ENCODE data around the gene DVL2.
"Not testable (repeated sequence)": the region's sequence is repeated elsewhere in the genome, so short reads cannot be mapped to it uniquely, and the experiment has no call there.

Gene DVL2

DNA sequence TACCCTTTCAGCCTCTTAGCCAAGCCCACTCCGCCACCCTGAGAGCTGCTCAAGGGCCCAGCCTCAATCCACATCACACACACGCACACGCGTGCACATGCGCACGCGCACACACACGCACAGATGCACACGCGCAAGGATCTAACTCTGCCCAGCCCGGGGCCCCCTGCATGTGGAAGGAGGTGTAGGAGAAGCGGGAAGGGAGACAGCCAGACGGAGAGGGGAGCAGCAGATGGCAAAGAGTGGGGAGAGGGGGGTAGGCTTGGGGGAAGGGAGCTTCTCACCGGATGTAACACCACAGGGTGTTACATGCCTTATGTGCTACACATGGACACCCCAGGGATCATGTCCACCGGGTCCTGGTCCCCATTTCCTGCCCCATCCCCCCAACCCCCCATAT, 30.0 kb downstream of the DVL2 start:
- in situ Hi-C loops (cut with MboI; ENCODE audit: low sequenced_read_pairs), result no loop called here

DNA sequence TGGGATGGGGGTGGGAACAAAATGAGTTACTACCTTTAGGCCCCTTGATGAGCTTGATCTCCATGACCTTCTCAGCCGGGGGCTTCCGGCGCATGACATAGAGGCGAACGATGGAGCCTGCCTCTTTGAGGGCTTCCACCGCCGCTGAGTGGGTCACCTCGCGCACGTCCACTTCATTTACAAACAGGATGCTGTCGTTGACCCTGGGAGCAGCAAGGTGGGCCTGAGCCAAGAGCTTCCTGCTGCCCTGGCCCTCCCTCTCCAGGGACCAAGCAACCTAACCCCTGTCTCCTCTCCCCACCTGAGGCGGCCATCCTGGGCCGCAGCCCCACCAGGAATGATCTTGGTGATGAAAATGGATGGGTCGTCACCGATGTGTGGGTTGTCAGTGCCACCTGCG, 30.9 kb downstream of the DVL2 start:
- in situ Hi-C loops (cut with MboI; ENCODE audit: low sequenced_read_pairs), result no loop called here

- in situ Hi-C loops (cut with MboI; ENCODE audit: low sequenced_read_pairs), result no loop called here
Observed at GRCh38 chr17:7196651-7197401, 37.5 kb downstream of the DVL2 start.

- in situ Hi-C loops (cut with MboI; ENCODE audit: low sequenced_read_pairs), result no loop called here
Observed at GRCh38 chr17:7195971-7196370, 38.3 kb downstream of the DVL2 start.

GRCh38 chr17:7192271-7192937, 41.9 kb downstream of the DVL2 start:
- in situ Hi-C loops (cut with MboI; ENCODE audit: low sequenced_read_pairs), result no loop called here

DNA sequence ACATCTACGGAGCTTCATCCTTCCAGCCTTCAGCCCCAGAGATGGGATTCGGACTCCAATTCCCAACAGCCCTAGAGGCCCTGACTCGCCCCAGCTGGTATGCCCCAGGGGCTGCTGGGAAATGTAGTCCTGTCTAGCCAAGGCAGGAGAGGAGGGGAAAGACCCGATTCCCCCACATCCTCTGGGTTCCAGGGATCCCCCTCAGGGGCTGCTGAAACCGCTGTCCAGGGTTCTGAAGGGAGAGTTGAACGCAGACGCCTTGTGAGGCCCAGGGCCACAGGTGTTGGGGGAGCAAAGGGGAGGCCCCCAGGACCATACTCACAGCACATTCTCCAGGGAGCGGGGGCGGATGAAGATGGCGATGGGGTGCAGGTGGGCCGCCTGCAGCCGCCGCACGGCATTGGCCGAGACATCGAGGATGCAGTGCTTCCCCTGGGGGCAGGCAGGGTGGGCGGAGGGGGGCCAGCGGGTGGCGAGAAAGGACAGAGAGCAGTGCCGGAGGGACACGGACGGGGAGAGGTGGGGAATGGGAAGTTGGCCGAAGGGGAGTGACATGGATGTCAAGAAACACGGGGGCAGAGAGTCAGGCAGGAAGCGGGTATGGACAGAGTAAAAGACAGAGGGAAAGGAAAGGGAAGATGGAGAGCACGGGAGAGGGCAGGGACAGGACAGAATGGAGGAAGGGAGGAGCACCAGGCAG, 42.6 kb downstream of the DVL2 start:
- in situ Hi-C loops (cut with MboI; ENCODE audit: low sequenced_read_pairs), result no loop called here

GRCh38 chr17:7191069-7191468, 43.2 kb downstream of the DVL2 start:
- in situ Hi-C loops (cut with MboI; ENCODE audit: low sequenced_read_pairs), result no loop called here

DNA sequence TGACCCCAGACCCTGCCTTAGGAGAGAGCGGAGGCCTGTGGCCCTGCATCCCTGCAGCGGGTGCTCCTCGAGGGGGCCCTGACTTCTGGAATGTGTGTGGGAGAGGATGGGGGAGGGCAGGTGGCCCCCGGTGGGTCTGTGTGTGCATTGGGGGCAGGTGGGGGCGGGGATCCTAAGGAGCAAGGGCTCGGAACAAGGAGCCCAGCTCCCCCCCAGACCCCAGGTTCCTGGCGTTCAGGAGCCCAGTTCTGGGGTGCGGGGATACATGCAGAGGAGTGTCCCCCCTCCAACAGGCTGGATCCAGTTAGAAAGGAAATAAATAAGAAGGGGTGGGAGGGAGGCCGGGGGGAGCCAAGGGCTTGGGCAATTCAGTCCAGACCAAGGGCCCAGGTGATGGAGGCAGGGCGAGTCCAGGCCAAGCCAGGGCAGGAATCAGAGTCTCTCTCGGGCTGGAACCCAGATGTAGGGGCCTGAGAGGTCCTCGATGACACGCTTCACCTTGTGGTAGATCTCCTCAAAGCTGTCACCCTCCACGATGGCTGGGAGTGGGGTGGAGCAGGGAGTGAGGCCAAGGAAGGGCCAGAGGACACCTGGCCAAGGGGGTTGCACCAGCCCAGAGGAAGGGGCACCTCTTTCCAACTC, 43.9 kb downstream of the DVL2 start:
- in situ Hi-C loops (cut with MboI; ENCODE audit: low sequenced_read_pairs), result no loop called here

GRCh38 chr17:7186241-7186640, 48.1 kb downstream of the DVL2 start:
- in situ Hi-C loops (cut with MboI; ENCODE audit: low sequenced_read_pairs), result no loop called here

DNA sequence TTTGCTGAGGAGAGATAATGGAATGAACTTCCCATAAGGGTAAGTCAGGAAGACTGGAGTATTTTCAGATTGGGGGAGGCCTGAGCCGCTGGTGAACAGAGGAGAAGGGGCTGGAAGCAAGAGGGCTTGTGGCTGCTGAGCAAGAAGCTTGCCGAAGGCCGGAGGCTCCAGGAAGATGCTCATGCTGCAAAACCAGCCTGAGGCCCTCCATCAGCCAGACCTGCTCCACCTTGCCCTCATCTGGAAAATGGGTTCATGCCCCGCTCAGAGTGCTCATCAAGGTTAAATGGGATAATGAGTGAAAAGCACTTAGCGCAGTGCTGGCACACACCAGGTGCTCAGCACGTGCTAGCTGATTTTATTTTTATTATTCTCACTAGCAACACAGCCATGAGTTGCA, 49.7 kb downstream of the DVL2 start:
- in situ Hi-C loops (cut with MboI; ENCODE audit: low sequenced_read_pairs), result no loop called here

DNA sequence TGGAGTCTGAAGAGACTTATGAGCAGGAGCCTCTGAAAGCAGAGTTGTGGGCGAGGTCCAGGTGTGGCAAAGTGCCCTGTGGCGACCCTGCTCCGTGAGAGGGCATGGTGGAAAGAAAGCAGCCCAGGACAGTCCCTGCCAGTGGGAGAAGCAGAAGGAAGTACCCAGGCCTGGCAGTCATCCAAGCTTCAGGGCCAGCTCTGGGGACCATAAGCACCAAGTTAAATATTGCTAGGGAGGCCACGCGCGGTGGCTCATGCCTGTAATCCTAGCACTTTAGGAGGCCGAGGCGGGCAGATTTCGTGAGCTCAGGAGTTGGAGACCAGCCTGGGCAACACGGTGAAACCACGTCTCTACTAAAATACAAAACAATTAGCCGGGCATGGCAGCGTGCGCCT, 50.2 kb downstream of the DVL2 start:
- in situ Hi-C loops (cut with MboI; ENCODE audit: low sequenced_read_pairs), result no loop called here

- in situ Hi-C loops (cut with MboI; ENCODE audit: low sequenced_read_pairs), result no loop called here
Observed at GRCh38 chr17:7183433-7184090, 50.8 kb downstream of the DVL2 start.

DNA sequence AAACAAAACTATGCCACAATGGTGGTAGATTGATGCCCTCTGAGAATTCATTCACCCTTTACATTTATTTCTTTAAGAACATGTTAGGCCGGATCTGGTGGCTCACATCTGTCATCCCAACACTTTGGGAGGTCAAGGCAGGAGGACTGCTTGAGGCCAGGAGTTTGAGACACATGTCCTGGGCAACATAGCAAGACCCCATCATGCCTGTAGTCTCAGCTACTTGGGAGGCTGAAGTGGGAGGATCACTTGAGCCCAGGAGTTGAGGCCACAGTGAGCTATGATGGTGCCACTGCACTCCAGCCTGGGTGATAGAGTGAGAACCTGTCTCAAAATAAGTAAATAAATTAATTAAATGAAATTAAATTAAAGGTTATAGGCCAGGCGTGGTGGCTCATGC, 52.2 kb downstream of the DVL2 start:
- in situ Hi-C loops (cut with MboI; ENCODE audit: low sequenced_read_pairs), result not testable (repeated sequence)

- in situ Hi-C loops (cut with MboI; ENCODE audit: low sequenced_read_pairs), result no loop called here
Observed at GRCh38 chr17:7179317-7180254, 54.7 kb downstream of the DVL2 start, which contains the start of gene ASGR1. Gene ASGR1, minus strand, starts transcription at chr17:7179370. Its CDS starts 807 bp downstream, at chr17:7178563.

- in situ Hi-C loops (cut with MboI; ENCODE audit: low sequenced_read_pairs), result no loop called here
Observed at GRCh38 chr17:7178973-7179316, 55.4 kb downstream of the DVL2 start.

DNA sequence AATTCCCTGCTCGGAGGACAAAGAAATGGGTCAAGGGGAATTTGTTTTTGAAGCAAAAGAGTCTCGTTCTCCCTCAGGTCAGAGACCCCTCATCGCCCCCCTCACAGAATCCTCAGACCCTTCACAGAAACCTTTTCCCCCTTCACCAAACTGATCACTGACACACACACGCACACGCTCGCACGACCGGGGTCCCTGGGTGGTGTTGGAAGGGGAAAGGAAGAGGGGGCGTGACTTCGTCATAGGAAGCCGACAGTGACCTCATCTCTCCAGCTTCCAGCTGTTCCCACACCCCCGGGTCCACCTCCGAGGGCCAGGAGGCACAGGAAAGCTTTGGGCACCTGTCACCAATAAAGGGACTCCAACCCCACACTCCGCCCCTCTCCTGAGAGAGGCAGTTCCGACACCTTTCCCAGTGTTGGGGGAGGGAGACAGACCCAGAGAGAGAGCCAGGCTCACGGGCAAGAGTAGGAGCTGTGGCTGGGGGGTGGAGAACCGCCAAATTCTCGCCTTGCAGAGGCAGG, 56.3 kb downstream of the DVL2 start:
- in situ Hi-C loops (cut with MboI; ENCODE audit: low sequenced_read_pairs), result no loop called here

DNA sequence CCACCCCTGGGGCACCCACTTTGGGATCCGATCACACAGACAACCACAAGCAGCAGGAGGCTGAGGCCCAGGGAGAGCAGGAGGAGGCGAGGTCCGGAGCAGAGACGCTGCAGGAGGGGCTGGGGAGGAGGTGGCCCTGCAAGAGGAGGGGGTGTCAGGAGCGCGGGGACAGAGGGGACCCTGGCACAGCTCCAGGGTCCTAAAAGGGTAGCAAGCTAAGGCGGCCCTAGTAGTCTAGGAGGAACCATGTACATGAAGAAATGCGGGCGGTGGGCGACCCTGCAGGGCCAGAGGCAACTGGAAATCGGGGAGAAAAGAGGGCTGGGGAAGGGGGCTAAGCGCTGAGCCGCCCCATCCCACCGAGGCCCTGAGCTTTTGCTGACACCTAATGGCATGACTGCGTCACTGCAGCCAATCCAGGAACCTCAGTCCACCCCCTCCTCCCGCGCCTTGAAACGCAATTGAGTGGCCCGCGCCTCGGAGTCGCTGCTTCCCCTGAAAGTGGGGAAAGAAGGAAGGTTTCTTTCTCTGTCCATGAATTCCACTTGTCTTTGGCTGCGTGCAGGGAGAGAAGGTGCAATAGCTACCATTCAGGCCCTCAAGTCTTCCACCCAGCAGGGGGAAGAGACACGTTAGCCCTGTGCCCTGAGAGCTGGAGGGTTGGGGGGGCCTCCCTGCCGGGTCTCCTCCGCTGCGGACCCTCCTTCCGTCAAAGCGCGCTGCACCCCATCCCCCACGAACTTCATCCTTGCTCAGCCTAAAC, 56.9 kb downstream of the DVL2 start:
- in situ Hi-C loops (cut with MboI; ENCODE audit: low sequenced_read_pairs), result no loop called here

DNA sequence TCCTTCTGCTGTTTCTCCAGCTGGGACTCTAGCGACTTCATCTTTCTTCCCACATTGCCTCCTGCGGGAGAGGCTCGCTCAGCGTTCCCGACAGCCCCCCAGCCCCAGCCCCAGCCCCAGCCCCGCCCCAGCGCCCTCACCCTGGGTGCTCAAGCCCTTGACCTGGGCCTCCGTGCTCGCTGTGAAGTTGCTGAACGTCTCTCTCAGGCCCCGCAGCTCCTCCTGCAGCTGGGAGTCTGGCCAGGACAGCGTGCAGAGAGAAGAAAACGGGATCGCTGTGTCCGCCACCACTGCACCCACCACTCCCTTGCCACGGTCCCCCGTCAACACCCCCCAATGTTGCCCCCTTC, 57.5 kb downstream of the DVL2 start:
- in situ Hi-C loops (cut with MboI; ENCODE audit: low sequenced_read_pairs), result no loop called here
